ENCODE data around the gene ANKUB1. TPM values are rescaled to one million over a fixed set of nuclear protein-coding genes. Genes with fewer than 3 reads are reported as not detected.
A peak's percentile ranks its signal among the peaks of the same experiment; 100 is the strongest.

The ANKUB1 gene
- total and polyA plus RNA-seq, 9 of the 15 experiments (the other 6 are each of a cell fraction or from before 2014, with no cell fraction given): not detected

DNA sequence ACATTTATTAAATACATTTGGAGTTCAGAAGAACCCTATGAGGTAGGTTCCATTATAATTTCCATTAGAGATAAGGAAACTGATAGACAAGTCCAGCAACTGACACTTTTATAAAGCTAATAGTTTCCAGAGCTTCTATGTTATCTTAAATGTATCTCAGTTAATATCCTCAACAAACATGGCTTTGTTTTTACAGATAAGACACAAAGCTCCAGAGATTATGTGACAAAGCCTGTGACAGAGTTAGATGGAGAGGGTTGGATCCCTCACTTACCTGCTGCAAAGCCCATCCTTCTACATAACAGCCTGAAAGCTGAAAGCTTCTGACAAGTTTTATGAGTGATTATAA is 39.6 kb downstream of the ANKUB1 start:
- Histone ChIP-seq H4K20me1 (replicated peaks; ENCODE audit: control insufficient read depth, insufficient read depth, low read length) (no peaks in the 10 kb centered on the region), H3K79me2 (ENCODE audit: control insufficient read depth, insufficient read depth, low read length) (peaks cover 15% of the 10 kb centered on the region), H2AFZ (ENCODE audit: low read depth, low read length) (peak overlapping the region; percentile 98), H3K36me3 (ENCODE audit: control insufficient read depth, insufficient read depth, low read length) (peaks cover 29% of the 10 kb centered on the region; the same call in 1 of the 3 replicates), H3K27me3 (ENCODE audit: control insufficient read depth in 2 of 2, insufficient read depth in 2 of 2, low read length in 2 of 2) (no peaks in the 10 kb centered on the region), H3K9me3 (replicated peaks; ENCODE audit: control insufficient read depth, insufficient read depth, low read depth, low read length) (no peaks in the 10 kb centered on the region), H3K4me2 (ENCODE audit: insufficient read depth, low read length) (peak overlapping the region; percentile 91), H3K4me1 (replicated peaks in 1 of 2; ENCODE audit: control insufficient read depth in 2 of 2, insufficient read depth in 2 of 2, low read length in 2 of 2) (peaks cover 0 to 4% of the 10 kb centered on the region in 2 experiments; a peak in 2 of 5 replicates), H3K27ac (ENCODE audit: extremely low read depth, low read depth, low read length) (0 out of 3 replicates have a peak overlapping the region, but pooled peaks have one; percentile 13), H3K4me3 (peak overlapping the region; percentile 71), H3K9ac (ENCODE audit: insufficient read depth in 1 of 2, low read depth in 2 of 2, low read length in 2 of 2) (peak overlapping the region in 1 of 2 experiments; percentile 52; a peak in 1 of 4 replicates), H3K9me1 (ENCODE audit: control insufficient read depth, insufficient read depth, low read length) (no peaks in the 10 kb centered on the region)
- ChIA-PET POLR2A (interaction anchor here (0.6 to 1.1 kb wide), 2 partner anchors 15 to 184 kb away, joined by 3 read pairs; no protein-coding TSS in a partner anchor), CTCF (ENCODE audit: low intra/inter-chr PET ratio) (no interaction called here)
- ATAC-seq (no peak), FAIRE-seq (no peak), DNase-seq (ENCODE audit: extremely low read depth in 1 of 4, low spot score in 3 of 4) (no peak)
- intact Hi-C loops (cut with micrococcal nuclease) (no loop called here), in situ Hi-C loops (cut with MboI) (no loop called here)
- no TSS peak for BruUV-seq (replicated peaks)
- TF ChIP-seq LCOR (CRISPR knock-in tag; IDR thresholded peaks at IDR 0.05) (0 out of 2 replicates have a peak, but pooled peaks have one; percentile 12), THRAP3 (IDR thresholded peaks at IDR 0.05; ENCODE audit: borderline replicate concordance) (no peak), ZNF695 (CRISPR knock-in tag; IDR thresholded peaks at IDR 0.05) (no peak), MAFG (tag; conservative IDR thresholded peaks at IDR 0.05) (no peak), CXXC5 (CRISPR knock-in tag; IDR thresholded peaks at IDR 0.05) (no peak), CREBBP (IDR thresholded peaks at IDR 0.05; ENCODE audit: low read depth, low read length) (no peak), SLC30A9 (CRISPR knock-in tag; IDR thresholded peaks at IDR 0.05) (no peak), CAMTA2 (CRISPR knock-in tag; conservative IDR thresholded peaks at IDR 0.05) (no peak), BRD4 (IDR thresholded peaks at IDR 0.05) (0 out of 2 replicates have a peak, but pooled peaks have one; percentile 2), DACH1 (IDR thresholded peaks at IDR 0.05; ENCODE audit: partially characterized antibody) (no peak), ZBED1 (IDR thresholded peaks at IDR 0.05) (no peak), POLR2AphosphoS2 (IDR thresholded peaks at IDR 0.05; ENCODE audit: low read length) (no peak), ZNF347 (CRISPR knock-in tag; IDR thresholded peaks at IDR 0.05; ENCODE audit: low read depth) (no peak), GATAD2B (IDR thresholded peaks at IDR 0.05; ENCODE audit: borderline replicate concordance) (0 out of 2 replicates have a peak, but pooled peaks have one; percentile 13)
- TF ChIP-seq, protein P1, sequence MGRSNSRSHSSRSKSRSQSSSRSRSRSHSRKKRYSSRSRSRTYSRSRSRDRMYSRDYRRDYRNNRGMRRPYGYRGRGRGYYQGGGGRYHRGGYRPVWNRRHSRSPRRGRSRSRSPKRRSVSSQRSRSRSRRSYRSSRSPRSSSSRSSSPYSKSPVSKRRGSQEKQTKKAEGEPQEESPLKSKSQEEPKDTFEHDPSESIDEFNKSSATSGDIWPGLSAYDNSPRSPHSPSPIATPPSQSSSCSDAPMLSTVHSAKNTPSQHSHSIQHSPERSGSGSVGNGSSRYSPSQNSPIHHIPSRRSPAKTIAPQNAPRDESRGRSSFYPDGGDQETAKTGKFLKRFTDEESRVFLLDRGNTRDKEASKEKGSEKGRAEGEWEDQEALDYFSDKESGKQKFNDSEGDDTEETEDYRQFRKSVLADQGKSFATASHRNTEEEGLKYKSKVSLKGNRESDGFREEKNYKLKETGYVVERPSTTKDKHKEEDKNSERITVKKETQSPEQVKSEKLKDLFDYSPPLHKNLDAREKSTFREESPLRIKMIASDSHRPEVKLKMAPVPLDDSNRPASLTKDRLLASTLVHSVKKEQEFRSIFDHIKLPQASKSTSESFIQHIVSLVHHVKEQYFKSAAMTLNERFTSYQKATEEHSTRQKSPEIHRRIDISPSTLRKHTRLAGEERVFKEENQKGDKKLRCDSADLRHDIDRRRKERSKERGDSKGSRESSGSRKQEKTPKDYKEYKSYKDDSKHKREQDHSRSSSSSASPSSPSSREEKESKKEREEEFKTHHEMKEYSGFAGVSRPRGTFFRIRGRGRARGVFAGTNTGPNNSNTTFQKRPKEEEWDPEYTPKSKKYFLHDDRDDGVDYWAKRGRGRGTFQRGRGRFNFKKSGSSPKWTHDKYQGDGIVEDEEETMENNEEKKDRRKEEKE (IDR thresholded peaks at IDR 0.05; ENCODE audit: borderline replicate concordance in 1 of 2, control insufficient read depth in 1 of 2, low read depth in 2 of 2, low read length in 1 of 2): no peak
- TF ChIP-seq, protein P2, sequence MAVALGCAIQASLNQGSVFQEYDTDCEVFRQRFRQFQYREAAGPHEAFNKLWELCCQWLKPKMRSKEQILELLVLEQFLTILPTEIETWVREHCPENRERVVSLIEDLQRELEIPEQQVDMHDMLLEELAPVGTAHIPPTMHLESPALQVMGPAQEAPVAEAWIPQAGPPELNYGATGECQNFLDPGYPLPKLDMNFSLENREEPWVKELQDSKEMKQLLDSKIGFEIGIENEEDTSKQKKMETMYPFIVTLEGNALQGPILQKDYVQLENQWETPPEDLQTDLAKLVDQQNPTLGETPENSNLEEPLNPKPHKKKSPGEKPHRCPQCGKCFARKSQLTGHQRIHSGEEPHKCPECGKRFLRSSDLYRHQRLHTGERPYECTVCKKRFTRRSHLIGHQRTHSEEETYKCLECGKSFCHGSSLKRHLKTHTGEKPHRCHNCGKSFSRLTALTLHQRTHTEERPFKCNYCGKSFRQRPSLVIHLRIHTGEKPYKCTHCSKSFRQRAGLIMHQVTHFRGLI (CRISPR knock-in tag; IDR thresholded peaks at IDR 0.05): no peak
